H9 (cell line): ENCODE data around the gene FCHSD2. TPM values are rescaled to one million over a fixed set of nuclear protein-coding genes. Genes with fewer than 3 reads are reported as not detected.

Source experiments
- DNase-seq: peaks from one replicate; pipeline ENCODE4 v3.0.0-alpha.2; 2017
- H2AFZ ChIP-seq: one replicate; pipeline ENCODE4 v1.6.1; 2013; ENCODE audit warnings: mild to moderate bottlenecking, low read length, control low read depth, moderate library complexity
- H2AK5ac ChIP-seq: 2 replicates; pipeline ENCODE4 v1.6.1; 2013; ENCODE audit warnings: low read length, control low read depth, mixed read lengths; ENCODE audit not compliant: insufficient read length
- H2BK120ac ChIP-seq: one replicate; pipeline ENCODE4 v1.6.1; 2013; ENCODE audit warnings: low read depth, mild to moderate bottlenecking, low read length, control low read depth, inconsistent platforms; ENCODE audit not compliant: poor library complexity, severe bottlenecking
- H2BK12ac ChIP-seq: 2 replicates; pipeline ENCODE4 v1.6.1; 2013; ENCODE audit warnings: low read length, control low read depth, mixed read lengths, low read depth; ENCODE audit not compliant: insufficient read length
- H2BK15ac ChIP-seq: 2 replicates; pipeline ENCODE4 v1.6.1; 2013; ENCODE audit warnings: low read depth, low read length, control low read depth
- H2BK20ac ChIP-seq: one replicate; pipeline ENCODE4 v1.6.1; 2013; ENCODE audit warnings: low read depth, mild to moderate bottlenecking, low read length, control low read depth, inconsistent platforms; ENCODE audit not compliant: poor library complexity, severe bottlenecking
- H2BK5ac ChIP-seq: 2 replicates; pipeline ENCODE4 v1.6.1; 2013; ENCODE audit warnings: low read length, control low read depth, mixed read lengths; ENCODE audit not compliant: insufficient read length
- H3K14ac ChIP-seq: 2 replicates; pipeline ENCODE4 v1.6.1; 2013; ENCODE audit warnings: low read length, control low read depth; ENCODE audit not compliant: insufficient read depth
- H3K18ac ChIP-seq: 2 replicates; pipeline ENCODE4 v1.6.1; 2013; ENCODE audit warnings: low read depth, mild to moderate bottlenecking, mixed read lengths, low read length, control low read depth; ENCODE audit not compliant: insufficient read length
- H3K23ac ChIP-seq: 2 replicates; pipeline ENCODE4 v1.6.1; 2013; ENCODE audit warnings: low read length, control low read depth, mixed read lengths, low read depth; ENCODE audit not compliant: insufficient read length
- H3K23me2 ChIP-seq: 2 replicates; pipeline ENCODE4 v1.6.1; 2013; ENCODE audit warnings: low read depth, mild to moderate bottlenecking, mixed read lengths, low read length, control low read depth; ENCODE audit not compliant: insufficient read length, poor library complexity, severe bottlenecking
- H3K27ac ChIP-seq: 2 replicates; pipeline ENCODE4 v1.5.1; 2013; ENCODE audit warnings: low read length, control low read depth, mixed read lengths, low read depth; ENCODE audit not compliant: insufficient read length
- H3K27me3 ChIP-seq: 2 replicates; pipeline ENCODE4 v1.6.1; 2013; ENCODE audit warnings: low read length, control low read depth, inconsistent platforms; ENCODE audit not compliant: insufficient read depth
- H3K4ac ChIP-seq: 2 replicates; pipeline ENCODE4 v1.6.1; 2013; ENCODE audit warnings: low read depth, mild to moderate bottlenecking, control low read depth, inconsistent platforms, low read length, moderate library complexity
- H3K4me1 ChIP-seq: 2 replicates; pipeline ENCODE4 v1.6.1; 2013; ENCODE audit warnings: low read length, control low read depth, inconsistent platforms; ENCODE audit not compliant: insufficient read depth
- H3K4me2 ChIP-seq: 2 replicates; pipeline ENCODE4 v1.6.1; 2013; ENCODE audit warnings: low read length, control low read depth, mixed read lengths; ENCODE audit not compliant: insufficient read length, insufficient read depth
- H3K56ac ChIP-seq: 2 replicates; pipeline ENCODE4 v1.6.1; 2013; ENCODE audit warnings: low read depth, mild to moderate bottlenecking, mixed read lengths, low read length, control low read depth; ENCODE audit not compliant: insufficient read length
- H3K79me1 ChIP-seq: 2 replicates; pipeline ENCODE4 v1.6.1; 2013; ENCODE audit warnings: low read depth, mild to moderate bottlenecking, moderate library complexity, low read length, control low read depth, inconsistent platforms; ENCODE audit not compliant: insufficient read depth, poor library complexity, severe bottlenecking
- H3K79me2 ChIP-seq: 2 replicates; pipeline ENCODE4 v1.6.1; 2013; ENCODE audit warnings: low read length, control low read depth, inconsistent platforms; ENCODE audit not compliant: insufficient read depth
- H3K9ac ChIP-seq: 2 replicates; pipeline ENCODE4 v1.6.1; 2013; ENCODE audit warnings: low read length, control low read depth, mixed read lengths; ENCODE audit not compliant: insufficient read length; ENCODE audit errors: extremely low read depth
- H3K9me3 ChIP-seq: one replicate; pipeline ENCODE4 v1.6.1; 2013; ENCODE audit warnings: low read depth, low read length, inconsistent platforms; ENCODE audit not compliant: control insufficient read depth
- H3T11ph ChIP-seq: one replicate; pipeline ENCODE4 v1.6.1; 2013; ENCODE audit warnings: mild to moderate bottlenecking, low read length, control low read depth, inconsistent platforms
- H4K20me1 ChIP-seq: one replicate; pipeline ENCODE4 v1.6.1; 2013; ENCODE audit not compliant: control insufficient read depth, insufficient read length, insufficient read depth
- H4K5ac ChIP-seq: 2 replicates; pipeline ENCODE4 v1.6.1; 2013; ENCODE audit warnings: low read depth, mild to moderate bottlenecking, mixed read lengths, low read length, control low read depth; ENCODE audit not compliant: insufficient read length
- H4K8ac ChIP-seq: replicated peaks from 2 replicates; pipeline ENCODE4 v1.6.1; 2013; ENCODE audit warnings: low read length, control low read depth, mixed read lengths, low read depth; ENCODE audit not compliant: insufficient read length
- H4K91ac ChIP-seq: 2 replicates; pipeline ENCODE4 v1.6.1; 2013; ENCODE audit warnings: low read depth, mild to moderate bottlenecking, moderate library complexity, mixed read lengths, low read length, control low read depth; ENCODE audit not compliant: insufficient read length
- H3K27ac Mint-ChIP-seq, 3 experiments: 2 replicates in 2 of 3; 3 replicates in 1 of 3; pipeline ENCODE4 v1.8.0; 2020 to 2021; ENCODE audit warnings: mixed read lengths in 3 of 3, mild to moderate bottlenecking in 1 of 3, moderate library complexity in 1 of 3
- H3K27me3 Mint-ChIP-seq: 2 replicates; pipeline ENCODE4 v1.8.0; 2021; ENCODE audit warnings: low read depth, mild to moderate bottlenecking, moderate library complexity, mixed read lengths
- H3K36me3 Mint-ChIP-seq, 3 experiments: 2 replicates in 2 of 3; 3 replicates in 1 of 3; pipeline ENCODE4 v1.8.0; 2020 to 2021; ENCODE audit warnings: low read depth in 3 of 3, mixed read lengths in 3 of 3; ENCODE audit not compliant: insufficient read depth in 1 of 3
- H3K4me1 Mint-ChIP-seq, 2 experiments: 2 replicates each; pipeline ENCODE4 v1.8.0; 2020; ENCODE audit warnings: mixed read lengths in 2 of 2
- H3K4me3 Mint-ChIP-seq, 2 experiments: 2 replicates in 1 of 2; 3 replicates in 1 of 2; pipeline ENCODE4 v1.8.0; 2020 to 2021; ENCODE audit warnings: mild to moderate bottlenecking in 2 of 2, mixed read lengths in 2 of 2, moderate library complexity in 1 of 2
- H3K9me3 Mint-ChIP-seq, 2 experiments: 2 replicates in 1 of 2; 3 replicates in 1 of 2; pipeline ENCODE4 v1.8.0; 2020; ENCODE audit warnings: mild to moderate bottlenecking in 2 of 2, mixed read lengths in 2 of 2, moderate library complexity in 1 of 2
- WGBS: extraction: QIAGEN DNeasy Blood & Tissue Kit; methylation state at CpG from one replicate; pipeline ENCODE4 v1.1.7; 2013; ENCODE audit warnings: missing lambda C conversion rate, low lambda C conversion rate, mixed read lengths; ENCODE audit not compliant: insufficient read length; ENCODE audit errors: extremely low coverage; 5-methylcytosine and 5-hydroxymethylcytosine counted together
- total RNA-seq: library from RNA; stranded (reverse); gene quantifications from 2 replicates; pipeline ENCODE4 v1.2.1, GENCODE V29; 2021
- TF ChIP-seq, protein P1 (sequence below): fragments of 200-600 bp; sonication (generic); conservative IDR thresholded peaks from 3 replicates; pipeline ENCODE4 v1.8.0; 2021; ENCODE audit warnings: antibody characterized with exemption, mild to moderate bottlenecking

Gene FCHSD2
- total RNA-seq, 1 experiment from 2014 or later = 17.8 TPM

DNA sequence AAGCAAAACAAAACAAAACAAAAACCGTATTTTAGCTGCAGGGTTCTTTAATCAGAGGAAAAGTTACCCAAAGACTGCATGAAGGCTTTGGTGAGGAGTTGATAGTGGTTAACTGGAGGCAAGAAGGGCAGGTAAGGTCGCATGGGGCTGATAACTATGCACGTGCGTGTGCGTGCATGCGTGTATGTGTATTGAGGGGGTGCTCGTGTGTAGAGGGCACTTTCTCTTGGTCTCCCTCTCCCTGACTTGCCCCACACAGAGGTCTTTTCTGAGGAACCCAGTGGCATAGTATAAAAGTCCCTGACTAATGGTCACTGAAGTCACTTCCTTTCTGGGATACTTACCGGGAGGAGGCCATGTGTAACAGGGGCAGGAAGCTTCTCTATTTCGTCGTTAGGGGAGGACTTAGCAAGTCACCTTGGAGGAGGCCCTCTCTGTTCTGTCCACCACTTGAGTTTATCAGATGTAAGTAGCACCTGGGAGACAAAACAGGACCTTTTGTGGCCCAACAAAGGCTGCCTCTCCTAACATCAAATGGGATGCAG lies 20.1 kb upstream of the FCHSD2 start:
- no peak overlapping the region for H3K14ac ChIP-seq
- no peaks in the 10 kb centered on the region for H3K4me1 ChIP-seq
- no peak overlapping the region for H4K5ac ChIP-seq
- H2BK12ac ChIP-seq = no peak overlapping the region
- H3K4me3 Mint-ChIP-seq = no peak overlapping the region
- H2BK120ac ChIP-seq = no peak overlapping the region
- no peak overlapping the region for H3T11ph ChIP-seq
- H2AK5ac ChIP-seq = no peak overlapping the region
- no peaks in the 10 kb centered on the region for H3K9me3 Mint-ChIP-seq
- TF ChIP-seq, protein P1, sequence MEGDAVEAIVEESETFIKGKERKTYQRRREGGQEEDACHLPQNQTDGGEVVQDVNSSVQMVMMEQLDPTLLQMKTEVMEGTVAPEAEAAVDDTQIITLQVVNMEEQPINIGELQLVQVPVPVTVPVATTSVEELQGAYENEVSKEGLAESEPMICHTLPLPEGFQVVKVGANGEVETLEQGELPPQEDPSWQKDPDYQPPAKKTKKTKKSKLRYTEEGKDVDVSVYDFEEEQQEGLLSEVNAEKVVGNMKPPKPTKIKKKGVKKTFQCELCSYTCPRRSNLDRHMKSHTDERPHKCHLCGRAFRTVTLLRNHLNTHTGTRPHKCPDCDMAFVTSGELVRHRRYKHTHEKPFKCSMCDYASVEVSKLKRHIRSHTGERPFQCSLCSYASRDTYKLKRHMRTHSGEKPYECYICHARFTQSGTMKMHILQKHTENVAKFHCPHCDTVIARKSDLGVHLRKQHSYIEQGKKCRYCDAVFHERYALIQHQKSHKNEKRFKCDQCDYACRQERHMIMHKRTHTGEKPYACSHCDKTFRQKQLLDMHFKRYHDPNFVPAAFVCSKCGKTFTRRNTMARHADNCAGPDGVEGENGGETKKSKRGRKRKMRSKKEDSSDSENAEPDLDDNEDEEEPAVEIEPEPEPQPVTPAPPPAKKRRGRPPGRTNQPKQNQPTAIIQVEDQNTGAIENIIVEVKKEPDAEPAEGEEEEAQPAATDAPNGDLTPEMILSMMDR = no peak
- H3K27me3 Mint-ChIP-seq = peaks cover 2% of the 10 kb centered on the region; the same call in 1 of the 2 replicates
- no peak overlapping the region for H4K8ac ChIP-seq
- no peaks in the 10 kb centered on the region for H3K79me2 ChIP-seq
- H3K4me2 ChIP-seq = no peak overlapping the region
- no peaks in the 10 kb centered on the region for H3K9me3 ChIP-seq
- H2BK20ac ChIP-seq = no peak overlapping the region
- H3K27ac Mint-ChIP-seq = no peak overlapping the region
- H2BK15ac ChIP-seq = no peak overlapping the region
- no peak overlapping the region for H2AFZ ChIP-seq
- H4K91ac ChIP-seq = no peak overlapping the region
- H3K27ac ChIP-seq = no peak overlapping the region
- no peak overlapping the region for H2BK5ac ChIP-seq
- no peaks in the 10 kb centered on the region for H3K79me1 ChIP-seq
- H3K56ac ChIP-seq = no peak overlapping the region
- no peaks in the 10 kb centered on the region for H3K36me3 Mint-ChIP-seq
- no peak for DNase-seq
- no peak overlapping the region for H3K23ac ChIP-seq
- no peaks in the 10 kb centered on the region; the same call in 1 of the 2 replicates for H3K27me3 ChIP-seq
- H3K23me2 ChIP-seq = no peaks in the 10 kb centered on the region
- H3K18ac ChIP-seq = no peak overlapping the region
- no peak overlapping the region for H3K4ac ChIP-seq
- H4K20me1 ChIP-seq = no peaks in the 10 kb centered on the region
- peaks cover 4 to 5% of the 10 kb centered on the region in 2 experiments; a peak in 2 of 4 replicates for H3K4me1 Mint-ChIP-seq
- no peak overlapping the region for H3K9ac ChIP-seq
- WGBS = no CpG with 5 or more reads among the region's 10 CpGs
